HepG2 (cell line): ENCODE results near the gene ZNF839. TPM values are rescaled to one million over a fixed set of nuclear protein-coding genes. Genes with fewer than 3 reads are reported as not detected.
A peak's percentile ranks its signal among the peaks of the same experiment; 100 is the strongest.

Source experiments
- AGO2 ChIP-seq: fragments of 200-400 bp; formaldehyde crosslinking; optimal IDR thresholded peaks from 2 replicates; pipeline ENCODE3; 2017; ENCODE audit warnings: mild to moderate bottlenecking, low read depth, low read length, moderate library complexity
- CSRNP2 ChIP-seq: sonication (generic); formaldehyde crosslinking; conservative IDR thresholded peaks from 2 replicates; pipeline ENCODE4 v1.8.0; 2022; ENCODE audit warnings: low read depth, missing genetic modification reagents
- DNMT1 ChIP-seq: sonication (generic); formaldehyde crosslinking; IDR thresholded peaks from 2 replicates; pipeline ENCODE4 v1.5.1; 2020; ENCODE audit warnings: mild to moderate bottlenecking, missing genetic modification reagents
- E2F1 ChIP-seq: sonication (generic); formaldehyde crosslinking; IDR thresholded peaks from 2 replicates; pipeline ENCODE4 v1.5.0; 2020; ENCODE audit warnings: missing genetic modification reagents
- ELF3 ChIP-seq: IDR thresholded peaks from 2 replicates; pipeline ENCODE4 v1.6.1; 2016; ENCODE audit warnings: missing genetic modification reagents, missing compliant biosample characterization
- FOXJ3 ChIP-seq: sonication (generic); formaldehyde crosslinking; IDR thresholded peaks from 2 replicates; pipeline ENCODE4 v1.4.0; 2020; ENCODE audit warnings: missing genetic modification reagents, mild to moderate bottlenecking, borderline replicate concordance
- GPN1 ChIP-seq: sonication (generic); formaldehyde crosslinking; IDR thresholded peaks from 2 replicates; pipeline ENCODE4 v1.5.1; 2020; ENCODE audit warnings: missing genetic modification reagents, borderline replicate concordance
- ISL2 ChIP-seq: sonication (generic); formaldehyde crosslinking; IDR thresholded peaks from 2 replicates; pipeline ENCODE4 v1.5.0; 2020; ENCODE audit warnings: missing genetic modification reagents
- KDM1A ChIP-seq: IDR thresholded peaks from 2 replicates; pipeline ENCODE4 v1.6.1; 2016; ENCODE audit warnings: missing compliant biosample characterization
- NFYC ChIP-seq: IDR thresholded peaks from 2 replicates; pipeline ENCODE4 v1.6.1; 2016; ENCODE audit warnings: missing genetic modification reagents, missing compliant biosample characterization
- PAF1 ChIP-seq: IDR thresholded peaks from 2 replicates; pipeline ENCODE4 v1.6.1; 2016; ENCODE audit warnings: missing genetic modification reagents, missing compliant biosample characterization
- PAXIP1 ChIP-seq: sonication (generic); formaldehyde crosslinking; conservative IDR thresholded peaks from 2 replicates; pipeline ENCODE4 v1.4.0; 2020; ENCODE audit warnings: mild to moderate bottlenecking, missing genetic modification reagents, moderate library complexity
- PREB ChIP-seq: sonication (generic); formaldehyde crosslinking; IDR thresholded peaks from 2 replicates; pipeline ENCODE4 v1.4.0; 2020; ENCODE audit warnings: missing genetic modification reagents
- PRMT3 ChIP-seq: sonication (generic); formaldehyde crosslinking; IDR thresholded peaks from 2 replicates; pipeline ENCODE4 v1.8.1; 2022; ENCODE audit warnings: low read depth, mild to moderate bottlenecking, moderate library complexity, missing genetic modification reagents, borderline replicate concordance
- RXRA ChIP-seq: sonication (generic); formaldehyde crosslinking; IDR thresholded peaks from 2 replicates; pipeline ENCODE4 v1.5.1; 2020; ENCODE audit warnings: missing genetic modification reagents
- TEAD3 ChIP-seq: optimal IDR thresholded peaks from 2 replicates; pipeline ENCODE3; 2016; ENCODE audit warnings: borderline replicate concordance
- TMF1 ChIP-seq: sonication (generic); formaldehyde crosslinking; IDR thresholded peaks from 2 replicates; pipeline ENCODE4 v1.8.1; 2022; ENCODE audit warnings: low read depth, missing genetic modification reagents
- XRCC5 ChIP-seq: fragments of 200-400 bp; formaldehyde crosslinking; optimal IDR thresholded peaks from 2 replicates; pipeline ENCODE3; 2017; ENCODE audit warnings: mild to moderate bottlenecking, low read length
- ZNF460 ChIP-seq: sonication (generic); formaldehyde crosslinking; IDR thresholded peaks from 2 replicates; pipeline ENCODE4 v1.5.1; 2020; ENCODE audit warnings: missing genetic modification reagents, mild to moderate bottlenecking, borderline replicate concordance
- ZNF562 ChIP-seq: sonication (generic); formaldehyde crosslinking; IDR thresholded peaks from 2 replicates; pipeline ENCODE4 v1.8.0; 2022; ENCODE audit warnings: missing genetic modification reagents, borderline replicate concordance
- ZNF674 ChIP-seq: sonication (generic); formaldehyde crosslinking; IDR thresholded peaks from 2 replicates; pipeline ENCODE4 v1.5.0; 2020; ENCODE audit warnings: low read depth, mild to moderate bottlenecking, missing genetic modification reagents
- ZNF784 ChIP-seq: sonication (generic); formaldehyde crosslinking; IDR thresholded peaks from 2 replicates; pipeline ENCODE4 v1.5.1; 2020; ENCODE audit warnings: missing genetic modification reagents, mild to moderate bottlenecking, borderline replicate concordance
- polyA plus RNA-seq, 8 experiments: library from polyadenylated mRNA; depleted of rRNA in 3 of 8; stranded (reverse) in 7 of 8; unstranded in 1 of 8; fragments of >200 nt; fragmentation: Illumina TruSeq in 4 of 8; extraction: Trizol in 4 of 8; gene quantifications; 2 replicates each; pipeline versions ENCODE4 v1.2.1 to v1.2.3, GENCODE V29; 2011 to 2016; ENCODE audit warnings: low read depth in 4 of 8, missing spikeins in 1 of 8, mixed read lengths in 1 of 8; ENCODE audit not compliant: insufficient read depth in 1 of 8
- total RNA-seq, 5 experiments: library from RNA; depleted of rRNA; stranded (reverse); fragments of >200 nt; fragmentation: Illumina TruSeq; extraction: Trizol; gene quantifications; 2 replicates each; pipeline ENCODE4 v1.2.3, GENCODE V29; 2016; ENCODE audit warnings: low read depth in 1 of 5

The ZNF839 gene
- total and polyA plus RNA-seq, 2 of the 13 experiments (the other 11 are each of a cell fraction or from before 2014, with no cell fraction given): 11.1 to 12.8 TPM

GRCh38 chr14:102316743-102317563 is 2.6 kb upstream of the ZNF839 start (continued):
- TF ChIP-seq CSRNP2 (no peak), PAF1 (CRISPR knock-in tag) (no peak), ELF3 (CRISPR knock-in tag) (peak; percentile 56), NFYC (CRISPR knock-in tag) (peak; percentile 70), ISL2 (CRISPR knock-in tag) (0 out of 2 replicates have a peak, but pooled peaks have one; percentile 56), KDM1A (CRISPR knock-in tag) (peak; percentile 74), PAXIP1 (CRISPR knock-in tag) (no peak; the same call in none of the 2 replicates), ZNF674 (CRISPR knock-in tag) (no peak), ZNF562 (CRISPR knock-in tag) (no peak), ZNF784 (CRISPR knock-in tag) (no peak), PREB (CRISPR knock-in tag) (no peak), RXRA (peak; percentile 56), TMF1 (CRISPR knock-in tag) (no peak), PRMT3 (CRISPR knock-in tag) (no peak), GPN1 (CRISPR knock-in tag) (no peak), ZNF460 (CRISPR knock-in tag) (no peak), AGO2 (no peak), DNMT1 (CRISPR knock-in tag) (no peak), E2F1 (CRISPR knock-in tag) (no peak; the same call in 1 of the 2 replicates), XRCC5 (peak; percentile 87), TEAD3 (CRISPR knock-in tag) (peak; percentile 89), FOXJ3 (CRISPR knock-in tag) (0 out of 2 replicates have a peak, but pooled peaks have one; percentile 43)
